AG09319 (cell line): ENCODE measurements around the gene HPCAL1.

Source experiments
- DNase-seq: peaks from one replicate; pipeline ENCODE4 v3.0.0-alpha.2; 2010; ENCODE audit warnings: low read depth; ENCODE audit errors: extremely low read depth
- TF ChIP-seq, protein P1 (sequence below): IDR thresholded peaks from 2 replicates; pipeline ENCODE4 v1.5.1; 2011; ENCODE audit warnings: low read depth, mild to moderate bottlenecking, inconsistent platforms, low read length, moderate library complexity

The HPCAL1 gene

DNA sequence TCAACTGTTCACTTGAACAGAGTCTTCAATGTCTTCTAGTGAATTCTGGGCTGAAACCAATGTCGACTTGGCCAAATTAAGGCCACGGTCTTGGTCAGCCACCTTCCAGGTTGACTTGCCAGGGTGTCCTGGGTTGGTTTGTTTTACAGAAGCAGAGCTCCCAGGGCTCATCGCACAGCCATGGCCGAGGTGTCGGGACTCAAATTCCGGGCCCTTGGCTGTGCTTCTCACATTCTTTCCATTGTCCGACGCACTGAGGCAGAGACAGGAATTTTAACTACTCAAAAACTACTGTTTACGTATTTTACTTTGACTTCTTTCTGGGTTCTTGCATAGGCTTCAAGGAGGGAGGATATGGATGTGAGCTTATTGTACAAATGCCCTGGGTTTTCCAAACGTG lies 51.7 kb downstream of the HPCAL1 start:
- DNase-seq = no peak
- TF ChIP-seq, protein P1, sequence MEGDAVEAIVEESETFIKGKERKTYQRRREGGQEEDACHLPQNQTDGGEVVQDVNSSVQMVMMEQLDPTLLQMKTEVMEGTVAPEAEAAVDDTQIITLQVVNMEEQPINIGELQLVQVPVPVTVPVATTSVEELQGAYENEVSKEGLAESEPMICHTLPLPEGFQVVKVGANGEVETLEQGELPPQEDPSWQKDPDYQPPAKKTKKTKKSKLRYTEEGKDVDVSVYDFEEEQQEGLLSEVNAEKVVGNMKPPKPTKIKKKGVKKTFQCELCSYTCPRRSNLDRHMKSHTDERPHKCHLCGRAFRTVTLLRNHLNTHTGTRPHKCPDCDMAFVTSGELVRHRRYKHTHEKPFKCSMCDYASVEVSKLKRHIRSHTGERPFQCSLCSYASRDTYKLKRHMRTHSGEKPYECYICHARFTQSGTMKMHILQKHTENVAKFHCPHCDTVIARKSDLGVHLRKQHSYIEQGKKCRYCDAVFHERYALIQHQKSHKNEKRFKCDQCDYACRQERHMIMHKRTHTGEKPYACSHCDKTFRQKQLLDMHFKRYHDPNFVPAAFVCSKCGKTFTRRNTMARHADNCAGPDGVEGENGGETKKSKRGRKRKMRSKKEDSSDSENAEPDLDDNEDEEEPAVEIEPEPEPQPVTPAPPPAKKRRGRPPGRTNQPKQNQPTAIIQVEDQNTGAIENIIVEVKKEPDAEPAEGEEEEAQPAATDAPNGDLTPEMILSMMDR = no peak

DNA sequence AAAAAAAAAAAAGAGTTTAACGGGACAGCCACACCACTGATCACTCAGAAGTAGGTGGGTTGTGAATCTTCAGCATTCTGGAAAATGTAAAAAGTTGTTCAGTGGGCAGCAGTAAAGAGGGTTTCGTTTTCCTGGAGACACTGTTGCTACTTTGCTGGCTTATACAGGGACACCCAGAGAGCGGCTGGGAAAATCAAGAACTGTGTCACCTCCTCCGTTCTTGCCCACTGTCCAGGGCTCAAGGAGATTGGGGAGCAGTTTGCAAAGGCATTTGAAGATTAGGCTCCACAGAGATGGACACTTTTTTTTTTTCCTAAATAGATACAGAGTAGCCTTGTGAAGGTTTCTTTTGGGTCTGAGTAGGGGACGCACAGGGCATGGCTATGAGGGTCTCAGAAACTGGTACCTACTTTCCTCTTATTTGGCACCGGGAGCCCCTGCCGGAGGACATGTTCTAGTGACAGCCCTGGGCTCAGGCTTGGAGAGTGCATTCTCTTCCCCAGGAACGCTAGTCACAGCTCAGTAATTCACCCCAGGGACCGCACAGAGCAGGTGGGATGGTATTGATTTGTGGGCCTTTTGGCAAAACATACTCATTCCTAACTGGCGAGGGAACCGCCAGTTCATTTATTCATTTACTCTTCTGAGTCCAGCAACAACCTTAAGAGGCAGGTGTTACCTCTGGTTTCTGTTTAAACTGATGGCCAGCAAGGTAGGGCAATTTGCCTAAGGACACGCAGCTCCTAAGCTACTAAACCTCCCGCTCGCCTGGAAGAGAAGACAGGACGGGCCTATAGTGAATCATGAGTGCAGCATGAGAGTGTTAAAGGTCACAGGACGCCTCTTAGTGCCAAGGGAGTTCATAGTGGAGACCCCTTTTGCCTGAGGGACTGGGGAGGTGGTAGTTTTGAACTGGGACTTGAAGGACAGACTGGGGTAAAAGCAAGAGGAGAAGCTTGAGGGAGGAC lies 53.1 kb downstream of the HPCAL1 start:
- DNase-seq = no peak
- TF ChIP-seq, protein P1 = no peak

DNA sequence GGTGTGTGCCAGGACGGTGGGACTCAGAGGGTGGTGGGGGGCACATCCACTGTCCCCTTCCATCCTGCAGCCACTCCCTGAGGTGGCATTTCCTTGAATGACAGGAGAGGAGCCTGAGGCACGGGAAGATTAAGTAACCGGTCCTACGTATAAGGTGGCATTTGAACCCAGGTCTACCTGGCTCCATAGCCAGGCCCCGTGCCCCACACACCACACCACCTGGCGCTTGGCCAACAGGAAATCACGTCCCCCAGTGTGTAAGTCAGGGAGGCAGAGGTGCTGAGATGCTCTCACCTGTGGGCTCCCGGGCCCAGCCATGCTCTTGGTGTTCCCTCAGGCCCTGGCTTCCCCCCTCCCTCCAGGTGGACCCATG lies 53.7 kb downstream of the HPCAL1 start:
- TF ChIP-seq, protein P1 = no peak
- DNase-seq = no peak

DNA sequence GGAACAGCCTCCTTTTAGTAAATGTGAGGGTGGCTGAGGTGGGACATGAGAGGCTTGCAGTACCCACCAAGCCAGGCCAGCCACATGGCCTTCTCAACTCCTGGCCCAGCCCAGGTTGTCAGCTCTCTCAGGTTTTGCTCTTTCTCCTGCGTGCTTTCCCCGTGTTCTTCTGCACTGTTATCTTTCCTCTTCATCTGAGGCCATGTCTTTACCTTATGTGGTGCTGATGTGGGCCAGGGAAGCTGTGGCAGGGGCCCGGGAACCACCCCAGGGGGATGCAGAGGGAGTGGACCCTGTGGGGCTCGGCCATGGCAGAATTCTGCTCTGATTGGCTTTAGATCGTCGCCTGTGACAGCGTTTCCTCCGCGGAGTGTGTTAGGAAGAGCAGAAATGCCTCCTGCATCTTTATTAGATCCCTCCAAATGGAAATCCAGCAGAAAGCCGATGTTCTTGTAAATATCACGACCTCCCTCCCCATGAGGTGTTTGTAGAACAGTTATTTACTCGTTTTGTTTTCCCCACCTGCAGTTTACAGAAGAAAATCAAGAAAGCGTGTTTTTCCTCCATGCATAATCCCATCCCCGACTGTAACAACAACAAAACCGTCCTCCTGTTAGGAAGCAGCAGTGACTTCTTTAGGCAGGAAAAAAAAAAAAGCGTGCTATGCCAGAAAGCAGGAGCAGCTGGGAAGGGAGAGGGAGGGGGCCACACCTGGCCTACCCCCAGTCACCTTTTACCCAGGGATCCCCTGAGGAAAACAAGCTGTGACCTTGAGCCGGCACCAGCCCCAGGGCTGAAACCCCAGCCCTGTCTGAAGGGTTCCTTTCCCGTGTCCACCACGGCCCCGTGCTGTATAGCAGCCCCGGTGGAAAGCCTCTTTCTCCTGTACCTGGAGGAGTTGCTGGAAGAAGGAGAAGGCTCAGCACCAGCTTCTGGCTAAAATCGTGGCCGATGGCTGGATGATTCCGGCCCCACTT lies 54.8 kb downstream of the HPCAL1 start:
- no peak for DNase-seq
- TF ChIP-seq, protein P1 = no peak

DNA sequence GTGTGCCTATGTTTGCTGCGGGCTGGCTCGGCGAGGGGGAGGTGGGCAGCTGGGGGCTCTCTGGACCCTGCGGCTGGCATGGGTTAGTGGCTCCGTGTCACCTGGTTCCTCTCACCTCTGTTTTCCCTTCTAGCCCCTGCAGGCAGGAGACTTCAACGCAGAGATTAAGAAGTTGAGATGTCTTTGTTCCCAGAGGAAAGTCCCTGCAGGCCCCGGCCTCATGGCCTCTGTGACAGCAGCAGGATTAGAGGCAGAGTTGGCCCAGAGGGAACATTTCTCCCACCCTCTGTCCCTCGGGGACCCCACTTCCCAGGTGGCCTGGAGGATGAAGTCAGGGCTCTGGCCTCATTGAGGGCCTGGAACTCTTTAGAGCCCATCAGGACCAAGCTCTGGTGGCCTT lies 56.5 kb downstream of the HPCAL1 start:
- TF ChIP-seq, protein P1 = no peak

DNA sequence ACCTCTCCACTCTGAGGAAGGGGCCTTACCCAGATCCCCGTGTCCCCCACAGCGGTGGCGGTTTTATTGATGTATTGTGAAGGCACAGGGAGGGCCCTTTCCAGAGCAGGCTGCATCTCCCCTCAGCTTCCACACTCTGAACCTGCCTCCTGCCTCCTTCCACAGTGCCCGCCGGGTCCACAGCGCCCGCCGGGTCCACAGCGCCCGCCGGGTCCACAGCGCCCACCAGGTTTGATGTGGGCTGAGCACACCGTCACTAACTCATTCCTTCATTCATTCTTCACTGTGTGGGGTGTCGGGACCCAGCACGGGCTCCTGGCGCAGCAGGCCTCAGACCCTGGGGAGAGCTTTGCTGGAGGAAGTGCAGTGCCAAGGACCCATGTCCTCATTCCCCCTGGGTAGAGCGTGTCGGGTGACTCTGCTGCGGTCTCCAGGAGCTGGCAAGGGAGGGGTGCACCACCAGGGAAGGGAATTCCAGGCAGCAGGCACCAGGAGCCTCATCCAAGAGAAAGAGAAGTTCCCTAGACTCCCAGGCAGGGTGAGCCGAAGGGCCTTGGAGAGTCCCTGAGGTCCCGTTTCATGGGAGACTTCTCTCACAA lies 57.1 kb downstream of the HPCAL1 start:
- DNase-seq = no peak
- TF ChIP-seq, protein P1 = no peak

More for the DNA sequence above, 56.5 kb downstream of the HPCAL1 start:
- no peak for DNase-seq
